Tibial nerve (tissue), 3 donors: Measurements from ENCODE around the gene CYB5B.

ENCODE experiments used
- POLR2A ChIP-seq, 2 donors: fragments of 450-650 bp; IDR thresholded peaks; one replicate each; pipeline ENCODE4 v1.6.1; 2017; ENCODE audit warnings: antibody characterized with exemption in 2 of 2, mild to moderate bottlenecking in 2 of 2, moderate library complexity in 2 of 2
- TF ChIP-seq, protein P1 (sequence below), 5 experiments: fragments of 200-600 bp in 3 of 5; fragments of 450-650 bp in 2 of 5; sonication (generic) in 3 of 5; IDR thresholded peaks; one replicate each; pipeline ENCODE4 v1.5.1; 2016 to 2019; ENCODE audit warnings: antibody characterized with exemption in 5 of 5, mild to moderate bottlenecking in 3 of 5, moderate library complexity in 2 of 5

DNA sequence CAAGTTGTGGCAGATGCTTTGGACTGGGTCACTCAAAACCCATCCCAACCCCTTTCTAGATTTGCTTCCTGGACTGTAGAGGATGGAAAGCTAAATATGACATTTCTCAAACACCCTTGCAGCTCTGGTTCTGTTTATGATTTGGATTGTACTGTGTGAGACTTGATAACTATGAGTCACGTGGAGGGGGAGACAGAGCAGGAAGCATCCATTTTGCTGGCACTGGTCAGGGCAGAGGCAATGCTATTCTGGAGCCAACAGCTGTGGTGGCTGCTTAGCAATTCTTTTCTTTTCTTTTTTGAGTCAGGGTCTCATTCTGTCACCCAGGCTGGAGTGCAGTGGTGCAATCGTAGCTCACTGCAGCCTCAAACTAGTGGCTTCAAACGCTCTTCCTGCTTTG lies 25.1 kb upstream of the CYB5B start:
- TF ChIP-seq, protein P1, sequence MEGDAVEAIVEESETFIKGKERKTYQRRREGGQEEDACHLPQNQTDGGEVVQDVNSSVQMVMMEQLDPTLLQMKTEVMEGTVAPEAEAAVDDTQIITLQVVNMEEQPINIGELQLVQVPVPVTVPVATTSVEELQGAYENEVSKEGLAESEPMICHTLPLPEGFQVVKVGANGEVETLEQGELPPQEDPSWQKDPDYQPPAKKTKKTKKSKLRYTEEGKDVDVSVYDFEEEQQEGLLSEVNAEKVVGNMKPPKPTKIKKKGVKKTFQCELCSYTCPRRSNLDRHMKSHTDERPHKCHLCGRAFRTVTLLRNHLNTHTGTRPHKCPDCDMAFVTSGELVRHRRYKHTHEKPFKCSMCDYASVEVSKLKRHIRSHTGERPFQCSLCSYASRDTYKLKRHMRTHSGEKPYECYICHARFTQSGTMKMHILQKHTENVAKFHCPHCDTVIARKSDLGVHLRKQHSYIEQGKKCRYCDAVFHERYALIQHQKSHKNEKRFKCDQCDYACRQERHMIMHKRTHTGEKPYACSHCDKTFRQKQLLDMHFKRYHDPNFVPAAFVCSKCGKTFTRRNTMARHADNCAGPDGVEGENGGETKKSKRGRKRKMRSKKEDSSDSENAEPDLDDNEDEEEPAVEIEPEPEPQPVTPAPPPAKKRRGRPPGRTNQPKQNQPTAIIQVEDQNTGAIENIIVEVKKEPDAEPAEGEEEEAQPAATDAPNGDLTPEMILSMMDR (IDR thresholded peaks at IDR 0.05), result no peak
- no peak for TF ChIP-seq POLR2A (IDR thresholded peaks at IDR 0.05)
